KG1 (cell line): ENCODE results near the gene KCNN1.
"Not testable (repeated sequence)": the region's sequence is repeated elsewhere in the genome, so short reads cannot be mapped to it uniquely, and the experiment has no call there.

Experiments used
- DNase-seq: peaks from one replicate; lab custom pipeline; 2025; lab: John Stamatoyannopoulos, UW

Gene KCNN1

DNA sequence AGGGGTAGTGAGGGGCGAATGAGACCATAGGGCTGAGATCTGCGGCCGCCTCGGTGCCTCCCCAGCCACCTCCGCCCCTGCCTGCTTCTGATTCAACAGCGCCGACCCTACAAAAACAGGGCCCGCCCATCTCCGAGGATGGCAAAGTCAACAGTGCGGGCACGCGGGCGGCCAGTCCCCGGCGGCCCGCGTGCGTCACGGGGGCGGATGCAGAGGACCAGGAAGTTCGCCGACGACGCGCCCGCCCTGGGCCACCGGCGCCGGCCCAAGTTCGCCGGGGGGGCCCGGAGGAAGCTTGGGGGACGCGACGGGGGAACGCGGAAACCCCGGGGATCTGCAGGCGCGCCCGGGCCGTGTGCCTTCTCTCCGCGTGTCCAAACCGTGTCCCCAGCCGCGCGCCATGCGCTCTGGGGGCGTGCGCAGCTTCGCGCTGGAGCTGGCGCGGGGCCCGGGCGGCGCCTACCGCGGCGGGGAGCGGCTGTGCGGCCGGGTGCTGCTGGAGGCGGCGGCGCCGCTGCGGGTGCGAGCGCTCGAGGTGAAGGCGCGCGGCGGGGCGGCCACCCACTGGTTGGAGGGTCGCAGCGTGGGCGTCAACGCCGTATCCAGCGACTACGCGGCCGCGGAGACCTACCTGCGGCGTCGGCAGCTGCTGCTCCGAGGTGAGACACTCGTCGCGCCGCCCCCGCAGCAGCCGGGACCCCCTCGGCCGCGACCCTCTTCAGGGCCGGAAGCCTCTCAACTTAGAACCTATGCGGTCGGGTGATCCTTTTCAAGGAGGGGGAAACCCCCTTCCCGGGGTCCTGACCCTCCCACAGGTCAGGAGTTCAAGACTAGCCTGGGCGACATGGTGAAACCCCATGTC, 34.2 kb downstream of the KCNN1 start:
- DNase-seq: peak; percentile 78

DNA sequence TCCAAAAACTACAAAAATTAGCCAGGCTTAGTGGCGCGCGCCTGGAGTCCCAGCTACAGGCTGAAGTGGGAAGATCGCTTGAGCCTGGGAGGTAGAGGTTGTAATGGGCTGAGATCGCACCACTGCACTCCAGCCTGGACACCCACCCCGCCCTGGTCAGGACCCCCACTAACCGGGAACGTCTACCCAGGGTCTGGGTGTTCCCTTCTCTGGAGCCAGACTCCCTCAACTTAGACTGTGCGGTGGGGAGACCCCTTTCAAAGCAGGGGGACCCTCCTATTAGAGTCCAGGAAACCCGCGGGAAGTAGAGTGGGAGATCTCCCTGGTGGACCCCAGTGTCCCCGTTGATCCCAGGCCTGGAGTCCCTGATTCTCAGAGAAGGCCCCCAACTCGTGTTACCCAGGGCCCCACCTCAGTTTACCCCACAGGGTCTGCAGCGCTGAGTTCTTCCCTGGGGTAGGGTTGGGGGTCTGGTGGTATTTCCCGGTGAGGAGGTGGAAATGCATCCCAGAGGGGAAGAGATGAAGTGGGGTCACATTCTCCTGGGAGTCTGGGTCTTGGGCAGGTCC, 35.0 kb downstream of the KCNN1 start:
- DNase-seq: no peak

DNA sequence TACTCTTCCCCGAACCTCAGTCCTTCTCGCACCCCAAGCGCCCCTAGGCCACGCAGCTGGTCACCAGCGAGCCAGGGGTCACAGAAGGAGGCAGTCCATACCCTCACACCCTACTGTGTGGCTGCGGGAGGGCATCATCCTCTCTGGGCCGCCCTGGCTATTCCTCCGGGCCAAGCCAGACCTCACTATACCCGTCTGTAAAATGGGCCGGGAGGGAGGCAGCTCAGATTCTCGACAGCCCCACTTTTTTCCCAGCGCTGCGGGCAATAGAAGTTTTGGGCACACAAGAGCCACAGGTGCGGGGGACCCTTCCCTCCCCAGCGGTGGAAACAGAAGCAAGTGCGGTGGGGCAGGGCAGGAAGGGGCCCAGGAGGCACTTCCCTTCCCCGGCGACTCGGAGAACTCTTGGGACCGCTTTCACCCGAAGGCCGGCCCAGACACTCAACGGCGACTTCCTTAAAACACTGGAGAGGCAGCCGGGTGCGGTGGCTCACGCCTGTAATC, 35.5 kb downstream of the KCNN1 start:
- peak; percentile 39 for DNase-seq

DNA sequence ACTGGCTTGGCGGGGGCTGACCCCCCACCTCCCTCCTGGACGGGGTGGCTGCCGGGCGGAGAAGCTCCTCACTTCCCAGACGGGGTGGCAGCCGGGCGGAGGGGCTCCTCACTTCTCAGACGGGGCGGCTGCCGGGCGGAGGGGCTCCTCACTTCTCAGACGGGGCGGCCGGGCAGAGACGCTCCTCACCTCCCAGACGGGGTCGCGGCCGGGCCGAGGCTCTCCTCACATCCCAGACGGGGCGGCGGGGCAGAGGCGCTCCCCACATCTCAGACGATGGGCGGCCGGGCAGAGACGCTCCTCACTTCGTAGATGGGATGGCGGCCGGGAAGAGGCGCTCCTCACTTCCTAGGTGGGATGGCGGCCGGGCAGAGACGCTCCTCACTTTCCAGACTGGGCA, 38.8 kb downstream of the KCNN1 start:
- DNase-seq: not testable (repeated sequence)

DNA sequence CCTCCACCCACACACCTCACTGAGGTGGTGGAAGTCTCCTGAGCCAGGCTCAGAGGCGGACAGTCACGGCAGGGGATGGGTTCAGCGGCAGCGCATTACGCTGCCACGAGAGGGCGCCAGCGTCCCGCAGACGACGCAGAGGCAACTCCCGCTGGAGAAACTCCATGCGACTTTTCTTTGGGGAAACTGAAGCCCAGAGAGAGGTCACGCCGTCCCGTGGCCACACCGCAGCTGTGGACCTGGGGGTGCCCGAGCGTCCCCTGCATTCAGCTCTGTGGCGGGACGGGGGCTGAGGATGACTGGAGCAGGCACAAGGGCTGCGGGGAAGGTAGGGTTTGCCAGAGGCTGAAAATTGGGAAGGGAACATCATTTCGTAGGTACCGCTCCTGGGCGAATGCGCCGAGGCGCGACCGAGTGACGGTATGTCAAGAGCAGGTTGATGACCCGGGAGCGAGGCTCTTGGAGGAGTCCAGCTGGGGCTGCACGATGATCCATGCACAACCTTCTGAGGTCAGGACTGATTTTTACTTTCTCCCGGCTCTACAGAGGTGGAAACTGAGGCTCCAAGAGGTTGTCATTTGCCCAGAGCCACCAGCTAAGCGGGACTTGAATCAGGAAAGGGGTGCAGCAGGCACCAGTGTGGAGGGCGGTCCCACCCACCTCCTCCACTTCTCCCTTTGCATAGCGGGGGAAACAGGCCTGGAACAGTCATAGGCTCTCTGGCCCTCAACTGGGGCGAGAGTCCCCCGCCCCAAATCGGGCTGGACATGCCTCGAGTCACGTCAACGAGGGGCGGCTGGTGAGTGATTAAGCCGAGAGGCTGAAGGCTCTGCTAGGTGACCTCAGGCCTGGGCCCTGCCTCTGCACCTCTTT, 40.4 kb downstream of the KCNN1 start:
- peak; percentile 10 for DNase-seq

DNA sequence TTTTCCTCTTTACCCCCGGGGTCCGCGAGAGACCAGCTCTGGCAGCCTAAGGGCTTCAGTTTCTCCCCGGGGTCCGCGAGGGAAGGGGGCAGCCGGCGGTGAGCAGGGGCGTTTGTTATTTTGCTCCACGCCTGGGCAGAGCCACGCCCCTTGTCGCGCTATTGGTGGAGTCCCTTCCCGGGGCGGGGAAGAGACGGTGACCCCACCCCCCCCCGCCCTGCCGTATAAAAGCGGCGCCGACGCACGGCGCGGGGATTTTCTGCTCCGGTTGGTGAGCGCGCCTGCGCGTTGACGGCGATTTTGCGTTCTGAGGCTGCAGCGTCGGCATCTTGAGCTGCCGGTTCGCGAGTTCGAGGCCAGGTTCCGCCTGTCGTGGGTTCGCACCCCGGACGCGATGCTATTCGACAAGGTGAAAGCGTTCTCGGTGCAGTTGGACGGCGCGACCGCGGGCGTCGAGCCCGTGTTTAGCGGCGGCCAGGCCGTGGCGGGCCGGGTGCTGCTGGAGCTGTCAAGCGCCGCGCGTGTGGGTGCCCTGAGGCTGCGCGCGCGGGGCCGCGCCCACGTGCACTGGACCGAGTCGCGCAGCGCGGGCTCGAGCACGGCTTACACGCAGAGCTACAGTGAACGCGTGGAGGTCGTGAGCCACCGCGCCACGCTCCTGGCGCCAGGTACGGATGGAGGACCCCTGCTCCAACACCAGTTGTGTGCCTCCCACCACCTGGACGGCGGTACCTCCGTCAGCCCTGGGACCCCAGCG, 41.2 kb downstream of the KCNN1 start, which contains the start of gene ARRDC2:
Gene ARRDC2 (plus strand): TSS at position 254 of the 757 bp plus-strand sequence. CDS start 141 bp downstream, at position 395.
- no peak for DNase-seq

DNA sequence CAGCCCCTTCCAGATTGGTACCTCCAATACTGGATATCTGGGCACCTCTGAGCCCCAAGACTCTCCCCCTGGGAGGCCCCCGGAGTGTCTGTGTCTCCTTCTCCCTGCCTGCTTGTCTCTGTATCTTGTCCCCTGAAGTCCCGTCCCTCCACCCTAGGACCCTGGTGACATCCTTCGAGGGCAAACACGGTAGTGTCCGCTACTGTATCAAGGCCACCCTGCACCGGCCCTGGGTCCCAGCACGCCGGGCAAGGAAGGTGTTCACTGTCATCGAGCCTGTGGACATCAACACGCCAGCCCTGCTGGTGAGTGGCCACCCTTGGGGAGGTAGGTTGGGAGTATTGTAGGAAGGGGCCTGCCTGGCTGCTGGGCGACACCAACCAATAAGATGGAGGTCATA, 41.9 kb downstream of the KCNN1 start:
- no peak for DNase-seq

DNA sequence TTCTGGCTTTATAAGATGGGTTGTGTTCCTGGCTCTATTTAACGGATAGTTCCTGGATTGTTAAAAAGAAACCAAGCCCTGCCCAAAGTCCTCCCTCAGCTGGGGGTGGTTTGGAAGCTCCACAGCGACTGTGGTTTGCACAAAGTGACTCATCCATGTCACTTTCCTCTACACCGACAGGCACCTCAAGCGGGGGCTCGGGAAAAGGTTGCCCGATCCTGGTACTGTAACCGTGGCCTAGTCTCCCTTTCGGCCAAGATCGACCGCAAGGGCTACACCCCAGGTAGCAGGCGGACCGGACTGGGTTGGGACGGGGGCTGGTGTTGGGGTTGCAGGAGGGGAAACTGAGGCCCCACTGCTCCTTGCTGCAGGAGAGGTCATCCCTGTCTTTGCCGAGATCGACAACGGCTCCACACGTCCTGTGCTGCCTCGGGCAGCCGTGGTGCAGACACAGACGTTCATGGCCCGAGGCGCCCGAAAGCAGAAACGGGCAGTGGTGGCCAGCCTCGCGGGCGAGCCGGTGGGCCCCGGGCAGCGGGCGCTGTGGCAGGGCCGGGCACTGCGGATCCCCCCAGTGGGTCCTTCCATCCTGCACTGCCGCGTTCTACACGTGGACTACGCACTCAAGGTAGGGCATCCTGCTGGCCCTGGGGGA, 42.6 kb downstream of the KCNN1 start:
- no peak for DNase-seq

DNA sequence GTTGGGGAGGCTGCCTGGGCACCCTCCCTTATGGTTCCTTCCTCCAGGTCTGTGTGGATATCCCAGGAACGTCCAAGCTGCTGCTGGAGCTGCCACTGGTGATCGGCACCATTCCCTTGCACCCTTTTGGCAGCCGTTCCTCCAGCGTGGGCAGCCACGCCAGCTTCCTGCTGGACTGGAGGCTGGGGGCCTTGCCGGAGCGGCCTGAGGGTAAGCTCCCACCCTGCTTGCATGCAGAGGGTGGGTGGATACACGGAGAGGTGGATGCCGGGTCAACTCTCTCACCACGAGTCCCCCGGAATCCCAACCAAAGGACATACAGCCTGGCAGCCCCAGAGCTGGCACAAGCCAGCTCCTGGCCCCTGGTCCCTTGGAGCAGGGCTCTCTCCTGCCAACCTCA, 43.2 kb downstream of the KCNN1 start:
- DNase-seq: no peak

DNA sequence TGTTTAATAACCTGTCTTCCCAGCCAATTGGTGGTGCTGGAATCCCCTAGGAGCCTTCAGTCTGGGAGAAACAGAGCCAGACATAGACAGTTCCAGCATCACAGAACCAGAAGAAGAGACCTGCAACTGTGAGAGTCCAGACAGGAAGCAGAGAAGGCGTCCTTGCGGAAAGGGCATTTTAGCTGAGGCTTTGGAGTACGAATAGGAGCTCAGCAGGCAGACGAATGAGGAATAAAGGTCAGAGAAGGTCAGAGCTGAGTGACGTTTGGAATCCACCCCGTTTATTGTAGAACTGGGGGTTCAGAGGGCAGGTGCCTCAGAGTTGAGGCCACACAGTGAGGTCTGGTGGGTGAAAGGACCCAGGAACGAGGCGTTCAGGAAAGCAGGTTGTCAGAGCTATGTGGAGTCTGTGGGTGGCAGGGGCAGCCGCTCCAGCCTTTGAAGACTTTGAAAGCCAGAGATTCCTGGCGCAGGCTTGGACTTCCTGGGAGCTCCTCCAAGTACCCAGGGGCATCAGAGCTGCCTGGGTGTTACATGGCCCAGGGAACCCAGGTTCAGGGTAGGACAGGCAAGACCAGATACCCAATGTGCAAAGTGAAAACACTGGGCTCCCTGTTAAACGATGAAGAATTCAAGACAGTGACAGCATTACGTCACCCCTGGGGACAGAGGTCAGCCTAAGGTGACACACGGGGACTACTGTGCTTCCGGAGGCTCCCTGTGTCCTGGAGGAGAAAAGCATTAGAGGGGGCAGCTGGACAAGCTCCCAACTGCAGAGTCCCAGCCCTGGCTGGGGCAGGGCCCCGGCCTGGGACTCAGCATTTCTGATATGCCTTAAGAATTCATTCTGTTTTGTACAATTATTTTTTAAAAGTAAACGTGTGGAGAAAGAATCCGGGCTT, 46.6 kb downstream of the KCNN1 start:
- no peak for DNase-seq

DNA sequence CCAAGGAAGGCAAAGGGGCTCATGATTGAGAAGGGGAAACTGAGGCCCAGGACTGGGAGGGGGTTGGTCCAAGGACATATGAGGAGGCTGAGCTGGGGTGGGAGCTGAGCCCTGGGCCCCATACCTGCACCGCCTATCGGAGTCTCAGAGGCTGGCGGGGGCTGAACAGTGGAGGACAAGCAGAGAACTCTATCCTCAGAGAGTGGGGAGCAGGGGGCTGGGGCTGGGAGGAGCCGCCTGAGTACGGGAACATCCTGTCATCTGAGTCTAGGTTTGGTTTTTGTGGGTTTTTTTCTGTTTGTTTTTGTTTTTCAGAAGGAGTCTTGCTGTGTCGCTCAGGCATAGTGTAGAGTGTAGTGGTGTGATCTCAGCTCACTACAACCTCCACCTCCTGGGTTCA, 47.3 kb downstream of the KCNN1 start:
- DNase-seq: no peak

DNA sequence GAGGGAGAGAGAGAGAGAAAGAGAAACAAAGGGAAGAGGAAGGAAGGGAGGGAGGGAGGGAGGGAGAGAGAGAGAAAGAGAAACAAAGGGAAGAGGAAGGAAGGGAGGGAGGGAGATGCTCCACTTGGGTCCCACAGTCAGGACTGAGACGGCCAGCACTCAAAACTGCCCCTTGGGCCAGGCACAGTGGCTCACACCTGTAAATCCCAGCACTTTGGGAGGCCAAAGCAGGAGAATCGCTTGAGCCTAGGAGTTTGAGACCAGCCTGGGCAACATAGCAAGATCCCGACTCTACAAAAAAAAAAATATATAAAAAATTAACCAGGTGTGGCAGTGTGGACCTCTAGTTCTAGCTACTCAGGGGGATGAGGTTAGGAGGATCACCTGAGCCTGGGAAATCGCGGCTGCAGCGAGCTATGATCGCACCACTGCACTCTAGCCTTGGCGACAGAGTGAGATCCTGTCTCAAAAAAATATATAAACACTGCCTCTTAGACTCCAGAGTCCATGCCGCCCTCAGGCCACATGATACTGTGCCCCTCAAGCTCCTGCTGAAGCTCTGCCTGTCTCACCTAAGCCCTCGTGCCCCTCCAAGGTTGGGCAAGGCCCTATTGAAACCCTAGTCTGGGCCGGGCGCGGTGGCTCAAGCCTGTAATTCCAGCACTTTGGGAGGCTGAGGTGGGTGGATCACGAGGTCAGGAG, 49.5 kb downstream of the KCNN1 start:
- DNase-seq: no peak

DNA sequence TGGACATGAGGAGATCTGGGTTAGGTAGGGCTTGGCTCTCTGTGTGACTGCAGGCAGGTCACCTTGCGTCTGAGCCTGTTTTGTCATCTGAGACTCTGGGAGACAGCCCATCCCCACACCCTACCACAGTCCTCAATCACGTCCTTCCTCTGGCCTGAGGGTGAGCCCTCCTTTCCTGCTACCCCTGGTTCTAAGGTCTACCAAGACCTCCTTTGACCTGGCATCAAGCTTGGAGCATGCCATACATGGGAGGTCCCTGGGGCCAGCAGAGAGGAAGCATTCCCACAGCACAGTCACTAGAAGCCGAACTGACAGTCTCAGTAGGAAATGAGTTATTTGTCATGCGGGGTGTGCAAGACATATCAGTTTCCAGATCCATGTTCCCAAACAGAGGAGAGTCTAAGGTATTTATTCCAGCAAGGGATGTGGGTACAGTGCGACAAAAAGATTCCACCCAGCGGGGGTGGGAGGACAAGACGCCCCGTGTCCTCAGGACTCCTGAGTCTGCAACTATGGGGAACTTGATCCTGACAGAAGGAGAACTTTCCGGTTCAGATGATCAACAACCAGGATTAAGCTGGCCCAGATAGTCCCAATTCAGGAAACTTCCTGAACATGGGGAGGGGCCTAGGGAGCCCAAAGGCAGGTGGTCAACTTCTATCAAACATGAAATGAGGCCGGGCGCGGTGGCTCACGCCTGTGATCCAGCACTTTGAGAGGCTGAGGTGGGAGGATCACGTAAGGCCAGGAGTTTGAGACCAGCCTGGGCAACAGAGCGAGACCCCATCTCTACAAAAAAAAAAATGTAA, 50.6 kb downstream of the KCNN1 start:
- no peak for DNase-seq

DNA sequence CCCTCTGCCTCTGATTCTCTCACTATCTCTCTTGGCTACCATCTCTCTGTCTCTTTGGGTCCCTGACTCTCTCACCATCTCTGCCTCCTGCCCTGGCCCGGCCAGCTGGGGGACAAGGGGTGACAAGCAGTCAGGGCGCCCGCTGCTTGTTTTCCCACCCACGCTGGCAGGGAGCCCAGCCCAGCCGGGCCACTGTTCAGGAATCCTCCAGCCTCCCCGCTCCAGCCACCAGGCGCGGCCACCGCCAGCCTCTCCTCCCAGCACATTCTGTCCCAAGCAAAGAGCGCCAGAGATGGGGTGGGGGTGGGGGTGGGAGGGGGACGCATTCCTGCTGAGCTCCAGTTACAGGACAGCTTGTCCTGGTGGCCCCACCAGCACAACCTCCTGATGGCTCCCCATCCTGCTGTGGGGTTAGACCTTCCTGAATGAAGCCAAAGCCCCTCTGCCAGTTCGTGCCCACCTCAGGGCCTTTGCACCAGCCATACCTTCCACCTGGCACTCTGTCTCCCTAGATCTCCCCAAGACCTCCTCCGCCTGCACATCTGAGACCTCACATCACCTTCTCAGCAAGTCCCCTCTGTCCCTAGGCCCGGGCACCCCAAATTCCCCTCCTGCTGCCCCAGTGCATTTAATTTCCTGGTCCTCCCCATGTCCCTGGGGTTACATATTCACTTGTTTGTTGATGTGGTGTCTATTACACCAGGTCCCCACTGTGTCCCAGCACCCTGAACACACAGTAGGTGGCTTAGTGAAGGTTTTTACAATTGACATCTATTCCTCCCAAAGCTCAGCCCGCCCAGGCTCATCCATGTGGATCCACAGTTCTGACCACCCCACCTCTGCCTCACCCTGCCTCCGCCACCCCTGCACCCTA, 53.5 kb downstream of the KCNN1 start:
- DNase-seq: no peak

DNA sequence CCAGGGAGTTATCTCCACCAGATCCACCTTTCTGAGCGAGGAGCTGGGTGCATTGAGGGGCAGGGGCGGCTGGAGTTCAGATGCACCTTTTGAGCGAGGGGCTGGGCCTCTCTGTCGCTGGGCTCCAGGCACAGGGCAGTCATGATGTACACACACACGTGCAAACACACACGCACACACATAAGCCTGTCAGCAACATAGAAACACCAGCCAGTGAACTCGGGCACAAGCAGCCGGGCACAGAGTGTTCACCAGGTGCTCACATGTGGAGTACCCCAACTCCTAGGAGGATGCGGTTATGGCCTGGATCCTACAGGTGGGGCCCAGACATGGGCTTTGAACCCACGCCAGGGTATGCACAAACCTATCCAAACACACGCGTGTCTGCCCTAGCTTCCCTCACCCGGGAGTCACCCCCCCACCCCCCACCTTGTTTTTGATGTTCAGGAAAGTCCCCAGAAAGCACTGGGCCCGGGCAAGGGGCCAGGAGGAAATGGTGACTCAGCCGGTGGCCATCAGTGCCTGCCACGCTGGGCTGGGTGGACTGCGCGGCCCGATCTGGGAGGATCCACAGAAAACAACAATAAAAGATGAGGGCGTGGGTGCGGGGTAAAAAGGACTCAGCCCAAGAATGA, 54.3 kb downstream of the KCNN1 start:
- DNase-seq: no peak

DNA sequence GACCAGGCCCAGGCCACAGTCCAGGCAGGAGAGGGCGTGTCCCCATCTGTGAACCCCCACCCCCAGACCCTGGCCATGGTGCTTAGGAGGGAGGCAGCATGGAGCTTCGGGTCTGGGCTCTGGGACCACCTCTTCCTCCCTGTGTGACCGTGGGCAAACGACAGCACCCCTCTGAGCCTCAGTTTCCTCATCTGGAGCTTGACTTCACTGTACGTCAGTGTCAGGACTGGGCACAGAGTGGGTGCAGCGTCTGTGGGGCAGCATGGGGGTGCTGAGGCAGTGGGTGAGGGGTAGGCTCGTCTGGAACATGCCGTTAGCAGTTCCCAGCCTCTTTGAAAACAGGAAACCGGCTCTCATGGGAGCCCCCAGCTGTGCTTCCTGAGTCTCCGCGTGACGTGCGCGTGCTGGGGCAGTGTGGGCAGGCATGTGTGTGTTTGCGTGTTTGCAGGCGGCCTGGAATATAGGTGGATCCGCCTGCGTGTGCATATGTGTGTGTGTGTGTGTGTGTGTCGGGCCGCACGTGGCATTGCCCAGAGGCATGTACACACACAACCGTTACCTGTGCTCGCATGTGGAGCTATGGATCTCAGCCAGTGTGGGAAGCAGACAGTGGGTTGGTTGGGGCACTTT, 56.8 kb downstream of the KCNN1 start:
- peak; percentile 76 for DNase-seq

DNA sequence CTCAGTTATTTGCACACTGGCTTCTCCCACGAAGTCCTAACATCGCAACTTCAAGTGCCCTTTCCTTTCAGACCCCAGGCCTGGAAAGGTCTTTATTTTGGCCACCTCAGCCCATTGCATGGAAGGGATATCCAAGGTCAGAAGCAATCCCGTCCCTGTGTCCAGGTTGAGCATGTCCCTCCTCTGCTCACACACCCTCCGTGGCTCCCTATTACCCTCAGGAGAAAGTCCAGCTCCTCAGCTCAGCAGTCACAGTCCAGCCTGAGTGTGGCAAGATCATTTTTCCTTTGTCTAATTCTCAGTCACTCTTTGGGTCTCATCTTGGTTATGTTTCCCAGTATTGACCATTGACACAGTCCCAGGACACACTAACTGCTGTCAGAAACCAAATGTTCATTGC, 60.2 kb downstream of the KCNN1 start:
- no peak for DNase-seq
